HCT116 (cell line): Measurements from ENCODE around the gene CFAP97D1. TPM values are rescaled to one million over a fixed set of nuclear protein-coding genes. Genes with fewer than 3 reads are reported as not detected.
A peak's percentile ranks its signal among the peaks of the same experiment; 100 is the strongest.

Experiments used
- ATAC-seq: fragments of 200-7000 bp; cut with Tn5 transposase; 2 replicates; pipeline ENCODE4 v1.9.1; 2020; ENCODE audit warnings: mild to moderate bottlenecking, moderate library complexity
- BruUV-seq: library from RNA; stranded (reverse); fragments of 400-500 nt; replicated peaks from 2 replicates; lab custom pipeline; 2021; lab: Mats Ljungman, UMichigan
- CTCF ChIA-PET: fragments of 300-600 bp; sonication (Branson Sonifier 250); formaldehyde crosslinking; loops from one replicate; lab custom pipeline; 2021; ENCODE audit warnings: antibody characterized with exemption; lab: Charles Lee
- POLR2A ChIA-PET: fragments of 300-600, 350-600 bp; sonication (Branson Sonifier 250); formaldehyde crosslinking; loops from one replicate; lab custom pipeline; 2021; ENCODE audit warnings: antibody characterized with exemption; lab: Charles Lee
- RAD21 ChIA-PET, 2 experiments: fragments of 300-600 bp; sonication (Branson Sonifier 250); formaldehyde crosslinking; loops; one replicate each; lab custom pipeline; 2023; ENCODE audit warnings: low total read pairs in 2 of 2; ENCODE audit not compliant: uncharacterized antibody in 2 of 2, unreplicated experiment in 2 of 2, low non-redundant PET in 1 of 2; lab: Charles Lee
- DNase-seq: peaks from one replicate; pipeline ENCODE4 v3.0.0-alpha.2; 2010; ENCODE audit warnings: low read depth, low spot score
- H2AFZ ChIP-seq: fragments of 200-600 bp; shearing (Covaris generic), sonication (generic); 2 replicates; pipeline ENCODE4 v1.6.1; 2017; ENCODE audit warnings: low read depth, mixed run types, mixed read lengths, antibody characterized with exemption, low read length; ENCODE audit not compliant: poor library complexity, severe bottlenecking
- H3K27ac ChIP-seq: 2 replicates; pipeline ENCODE4 v1.5.1; 2012; ENCODE audit warnings: low read depth, low read length
- H3K27me3 ChIP-seq: fragments of 200-600 bp; sonication (generic); 2 replicates; pipeline ENCODE4 v1.6.1; 2016; ENCODE audit warnings: mixed run types, low read length, mixed read lengths; ENCODE audit not compliant: insufficient read depth
- H3K36me3 ChIP-seq, 2 experiments: fragments of 200-500 bp in 1 of 2; fragments of 200-600 bp in 1 of 2; sonication (Bioruptor generic) in 1 of 2; sonication (generic) in 1 of 2; 2 replicates each; pipeline versions ENCODE4 v1.5.1 to v1.6.1; 2014 to 2016; ENCODE audit warnings: low read length in 2 of 2, inconsistent platforms in 1 of 2, mixed read lengths in 1 of 2, mixed run types in 1 of 2; ENCODE audit not compliant: insufficient read depth in 2 of 2, control insufficient read depth in 1 of 2
- H3K4me1 ChIP-seq, 2 experiments: fragments of 200-600 bp in 1 of 2; sonication (generic) in 1 of 2; 2 replicates each; pipeline versions ENCODE4 v1.5.1 to v1.6.1; 2012 to 2017; ENCODE audit warnings: low read length in 2 of 2, inconsistent platforms in 1 of 2, mild to moderate bottlenecking in 1 of 2, mixed read lengths in 1 of 2, mixed run types in 1 of 2, moderate library complexity in 1 of 2; ENCODE audit not compliant: insufficient read depth in 2 of 2, control insufficient read depth in 1 of 2
- H3K4me2 ChIP-seq: fragments of 200-600 bp; sonication (generic); 2 replicates; pipeline ENCODE4 v1.6.1; 2017; ENCODE audit warnings: mixed run types, low read length, mixed read lengths
- H3K4me3 ChIP-seq, 2 experiments: fragments of 200-600 bp in 1 of 2; sonication (generic) in 1 of 2; replicated peaks in 1 of 2; 2 replicates each; pipeline ENCODE4 v1.5.1; 2011 to 2016; ENCODE audit warnings: low read length in 2 of 2, control low read depth in 1 of 2, low read depth in 1 of 2, mild to moderate bottlenecking in 1 of 2, mixed read lengths in 1 of 2, mixed run types in 1 of 2
- H3K79me2 ChIP-seq: fragments of 200-600 bp; sonication (generic); 2 replicates; pipeline ENCODE4 v1.6.1; 2017; ENCODE audit warnings: mild to moderate bottlenecking, mixed run types, low read length, moderate library complexity, mixed read lengths; ENCODE audit not compliant: insufficient read depth
- H3K9ac ChIP-seq: fragments of 200-600 bp; sonication (generic); 2 replicates; pipeline ENCODE4 v1.6.1; 2016; ENCODE audit warnings: low read length, mixed read lengths
- H3K9me2 ChIP-seq: fragments of 200-600 bp; sonication (generic), shearing (Covaris generic); 2 replicates; pipeline ENCODE4 v1.6.1; 2017; ENCODE audit warnings: mixed run types, mild to moderate bottlenecking, moderate library complexity; ENCODE audit not compliant: insufficient read depth
- H3K9me3 ChIP-seq, 2 experiments: fragments of 200-500 bp in 1 of 2; fragments of 200-600 bp in 1 of 2; sonication (Bioruptor generic) in 1 of 2; sonication (generic) in 1 of 2; 2 replicates each; pipeline ENCODE4 v1.6.1; 2014 to 2017; ENCODE audit warnings: low read length in 2 of 2, mixed read lengths in 2 of 2, inconsistent platforms in 1 of 2, low read depth in 1 of 2, mild to moderate bottlenecking in 1 of 2, mixed run types in 1 of 2, moderate library complexity in 1 of 2; ENCODE audit not compliant: control insufficient read depth in 1 of 2, insufficient read depth in 1 of 2
- H4K20me1 ChIP-seq: fragments of 200-600 bp; sonication (generic), shearing (Covaris generic); 2 replicates; pipeline ENCODE4 v1.6.1; 2017; ENCODE audit warnings: mixed run types, mild to moderate bottlenecking, moderate library complexity; ENCODE audit not compliant: insufficient read depth
- RAD21 ChIP-seq: IDR thresholded peaks from 2 replicates; pipeline ENCODE4 v1.6.1; 2012; ENCODE audit warnings: low read depth, mild to moderate bottlenecking
- intact Hi-C: fragments of 100-400 bp; cut with micrococcal nuclease; formaldehyde crosslinking; loops from 2 replicates; pipeline ENCODE4 v1.10.0; 2022
- total RNA-seq: library from RNA; stranded (reverse); gene quantifications from one replicate; pipeline ENCODE4 v1.2.1, GENCODE V29; 2021; ENCODE audit not compliant: unreplicated experiment
- TF ChIP-seq, protein P1 (sequence below): IDR thresholded peaks from 2 replicates; pipeline ENCODE4 v1.6.1; 2011; ENCODE audit warnings: mild to moderate bottlenecking, low read length, moderate library complexity; ENCODE audit not compliant: insufficient replicate concordance; ENCODE audit errors: extremely low read depth
- TF ChIP-seq, protein P2 (sequence below), 3 experiments: fragments of 200-600 bp in 1 of 3; sonication (generic) in 1 of 3; IDR thresholded peaks in 2 of 3; conservative IDR thresholded peaks in 1 of 3; 2 replicates each; pipeline ENCODE4 v1.5.1; 2012 to 2017; ENCODE audit warnings: low read depth in 2 of 3, low read length in 2 of 3, antibody characterized with exemption in 1 of 3, borderline replicate concordance in 1 of 3, control low read depth in 1 of 3, mild to moderate bottlenecking in 1 of 3, mixed read lengths in 1 of 3, mixed run types in 1 of 3, moderate library complexity in 1 of 3; ENCODE audit not compliant: insufficient read depth in 1 of 3

Gene CFAP97D1
- total RNA-seq, 1 experiment from 2014 or later = 0.15 TPM

DNA sequence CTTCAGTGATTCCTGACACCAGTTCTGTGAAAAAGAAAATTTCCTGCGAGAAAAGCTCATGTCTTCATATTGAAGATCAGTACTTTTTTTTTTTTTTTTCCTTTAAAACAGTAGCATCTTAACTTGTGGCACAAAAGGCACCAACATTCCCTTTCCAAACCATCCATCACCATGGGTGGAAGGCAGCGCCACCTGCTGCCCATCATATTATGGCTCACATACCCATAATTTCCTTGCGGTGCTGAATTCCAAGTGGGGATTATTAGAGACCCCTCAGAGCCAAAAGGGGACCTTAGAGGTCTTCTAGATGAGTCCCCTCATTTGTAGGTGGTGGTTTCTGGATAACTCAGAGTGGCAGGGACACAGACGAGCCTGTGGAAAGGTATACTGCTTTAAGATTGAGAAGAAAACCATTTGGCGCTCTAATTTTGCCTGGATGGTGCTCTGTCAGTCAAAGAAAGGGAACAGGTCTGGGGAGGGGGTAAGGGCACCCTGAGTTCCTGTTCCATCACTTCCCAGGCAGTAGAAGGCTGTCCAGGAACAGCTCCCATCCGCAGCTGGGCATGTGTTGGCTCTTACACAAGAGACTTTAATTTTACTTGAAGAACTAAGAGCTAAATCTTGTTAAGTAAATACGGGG lies 13.7 kb upstream of the CFAP97D1 start:
- intact Hi-C loops = no loop called here
- Histone ChIP-seq H3K36me3 (peaks cover 4 to 20% of the 10 kb centered on the region in 2 experiments; a peak in 3 of 4 replicates), H3K9me2 (no peaks in the 10 kb centered on the region), H2AFZ (no peak overlapping the region), H3K4me2 (no peak overlapping the region), H3K27me3 (no peaks in the 10 kb centered on the region), H3K4me1 (no peaks in the 10 kb centered on the region), H3K9me3 (no peaks in the 10 kb centered on the region), H3K27ac (no peak overlapping the region), H3K79me2 (no peaks in the 10 kb centered on the region), H3K9ac (no peak overlapping the region), H3K4me3 (no peak overlapping the region), H4K20me1 (no peaks in the 10 kb centered on the region)
- TF ChIP-seq RAD21 = peak; percentile 50; the same call in 1 of the 2 replicates
- TF ChIP-seq, protein P1, sequence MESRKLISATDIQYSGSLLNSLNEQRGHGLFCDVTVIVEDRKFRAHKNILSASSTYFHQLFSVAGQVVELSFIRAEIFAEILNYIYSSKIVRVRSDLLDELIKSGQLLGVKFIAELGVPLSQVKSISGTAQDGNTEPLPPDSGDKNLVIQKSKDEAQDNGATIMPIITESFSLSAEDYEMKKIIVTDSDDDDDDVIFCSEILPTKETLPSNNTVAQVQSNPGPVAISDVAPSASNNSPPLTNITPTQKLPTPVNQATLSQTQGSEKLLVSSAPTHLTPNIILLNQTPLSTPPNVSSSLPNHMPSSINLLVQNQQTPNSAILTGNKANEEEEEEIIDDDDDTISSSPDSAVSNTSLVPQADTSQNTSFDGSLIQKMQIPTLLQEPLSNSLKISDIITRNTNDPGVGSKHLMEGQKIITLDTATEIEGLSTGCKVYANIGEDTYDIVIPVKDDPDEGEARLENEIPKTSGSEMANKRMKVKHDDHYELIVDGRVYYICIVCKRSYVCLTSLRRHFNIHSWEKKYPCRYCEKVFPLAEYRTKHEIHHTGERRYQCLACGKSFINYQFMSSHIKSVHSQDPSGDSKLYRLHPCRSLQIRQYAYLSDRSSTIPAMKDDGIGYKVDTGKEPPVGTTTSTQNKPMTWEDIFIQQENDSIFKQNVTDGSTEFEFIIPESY = no peak
- TF ChIP-seq, protein P2, sequence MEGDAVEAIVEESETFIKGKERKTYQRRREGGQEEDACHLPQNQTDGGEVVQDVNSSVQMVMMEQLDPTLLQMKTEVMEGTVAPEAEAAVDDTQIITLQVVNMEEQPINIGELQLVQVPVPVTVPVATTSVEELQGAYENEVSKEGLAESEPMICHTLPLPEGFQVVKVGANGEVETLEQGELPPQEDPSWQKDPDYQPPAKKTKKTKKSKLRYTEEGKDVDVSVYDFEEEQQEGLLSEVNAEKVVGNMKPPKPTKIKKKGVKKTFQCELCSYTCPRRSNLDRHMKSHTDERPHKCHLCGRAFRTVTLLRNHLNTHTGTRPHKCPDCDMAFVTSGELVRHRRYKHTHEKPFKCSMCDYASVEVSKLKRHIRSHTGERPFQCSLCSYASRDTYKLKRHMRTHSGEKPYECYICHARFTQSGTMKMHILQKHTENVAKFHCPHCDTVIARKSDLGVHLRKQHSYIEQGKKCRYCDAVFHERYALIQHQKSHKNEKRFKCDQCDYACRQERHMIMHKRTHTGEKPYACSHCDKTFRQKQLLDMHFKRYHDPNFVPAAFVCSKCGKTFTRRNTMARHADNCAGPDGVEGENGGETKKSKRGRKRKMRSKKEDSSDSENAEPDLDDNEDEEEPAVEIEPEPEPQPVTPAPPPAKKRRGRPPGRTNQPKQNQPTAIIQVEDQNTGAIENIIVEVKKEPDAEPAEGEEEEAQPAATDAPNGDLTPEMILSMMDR (IDR thresholded peaks at IDR 0.05 in 2 of 3, conservative IDR thresholded peaks at IDR 0.05 in 1 of 3; ENCODE audit: borderline replicate concordance in 1 of 3, insufficient read depth in 1 of 3, low read depth in 2 of 3, low read length in 2 of 3) = peak; percentile 56 to 97 (median 90); a peak in 5 of 6 replicates
- POLR2A ChIA-PET = no interaction called here
- DNase-seq (peak; percentile 39), ATAC-seq (peak; percentile 79)
- RAD21 ChIA-PET = interaction anchor here in 1 of 2 experiments (1.4 kb wide), 1 partner anchor 73 kb away, joined by 3 read pairs; no protein-coding TSS in a partner anchor
- CTCF ChIA-PET = interaction anchor here (0.7 to 3.6 kb wide), 9 partner anchors 12 to 1055 kb away, joined by 3 to 47 read pairs (median 7); partner anchors contain the start of genes CD300LG and DUSP3
- no TSS peak for BruUV-seq
